Erythroblast (primary cell): Measurements from ENCODE around the gene CAV2.

Experiments
- GATA1 ChIP-seq: IDR thresholded peaks from 2 replicates; pipeline ENCODE4 v1.6.1; 2011; ENCODE audit warnings: low read depth, mild to moderate bottlenecking, control low read depth, low read length, moderate library complexity
- POLR2A ChIP-seq: IDR thresholded peaks from 2 replicates; pipeline ENCODE4 v1.6.1; 2011; ENCODE audit warnings: mild to moderate bottlenecking, low read length

DNA sequence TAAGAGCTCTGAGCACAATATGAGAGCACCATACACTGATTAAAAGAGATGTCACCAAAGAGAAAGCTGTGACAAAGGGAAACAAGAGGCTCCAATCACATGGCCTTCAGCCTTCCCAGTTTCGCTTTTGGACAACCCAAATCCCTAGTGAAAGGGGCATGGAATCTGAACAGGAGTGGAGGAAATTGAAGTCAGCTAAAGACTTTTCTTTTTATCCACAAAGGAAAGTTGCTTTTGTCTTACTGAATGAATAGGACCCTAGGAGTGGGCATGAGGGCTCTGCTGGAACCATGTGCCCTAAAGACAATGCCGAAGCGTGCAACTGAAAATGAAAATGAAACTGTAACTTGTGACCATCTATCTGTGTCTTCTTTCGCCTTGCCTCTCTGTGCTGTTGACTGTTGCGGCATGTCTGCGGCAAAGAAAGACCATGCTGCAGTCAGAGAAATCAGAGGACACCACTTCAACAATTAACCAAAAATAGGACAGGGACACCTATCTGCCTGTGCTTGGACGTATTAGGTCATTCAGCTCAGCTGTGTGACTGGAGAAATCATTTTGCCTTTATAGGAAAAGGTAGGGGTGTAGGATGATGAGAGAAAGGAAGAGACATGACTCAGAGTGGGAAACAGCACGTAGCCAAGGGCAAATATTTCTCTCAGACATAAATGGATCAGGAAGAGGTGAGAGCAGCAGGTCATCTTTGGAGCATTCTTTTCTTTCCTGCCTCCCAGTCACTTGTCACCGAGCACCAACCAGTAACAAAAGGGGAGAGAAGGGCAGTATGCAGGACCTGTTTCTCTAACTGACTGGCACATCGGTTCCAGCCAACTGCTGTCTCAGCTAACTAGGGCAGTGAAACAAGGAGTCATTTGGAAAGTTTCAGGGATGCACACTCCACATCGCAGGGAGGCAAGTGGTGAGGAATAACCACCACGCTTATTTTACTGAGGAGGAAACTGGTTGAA lies 12.3 kb downstream of the CAV2 start:
- no peak for TF ChIP-seq POLR2A
- no peak for TF ChIP-seq GATA1
